Measurements from ENCODE around the gene RAI1.

RAI1 gene

GRCh38 chr17:17837380-17837821 is 156.1 kb downstream of the RAI1 start:
- DNase-seq = no peak

DNA sequence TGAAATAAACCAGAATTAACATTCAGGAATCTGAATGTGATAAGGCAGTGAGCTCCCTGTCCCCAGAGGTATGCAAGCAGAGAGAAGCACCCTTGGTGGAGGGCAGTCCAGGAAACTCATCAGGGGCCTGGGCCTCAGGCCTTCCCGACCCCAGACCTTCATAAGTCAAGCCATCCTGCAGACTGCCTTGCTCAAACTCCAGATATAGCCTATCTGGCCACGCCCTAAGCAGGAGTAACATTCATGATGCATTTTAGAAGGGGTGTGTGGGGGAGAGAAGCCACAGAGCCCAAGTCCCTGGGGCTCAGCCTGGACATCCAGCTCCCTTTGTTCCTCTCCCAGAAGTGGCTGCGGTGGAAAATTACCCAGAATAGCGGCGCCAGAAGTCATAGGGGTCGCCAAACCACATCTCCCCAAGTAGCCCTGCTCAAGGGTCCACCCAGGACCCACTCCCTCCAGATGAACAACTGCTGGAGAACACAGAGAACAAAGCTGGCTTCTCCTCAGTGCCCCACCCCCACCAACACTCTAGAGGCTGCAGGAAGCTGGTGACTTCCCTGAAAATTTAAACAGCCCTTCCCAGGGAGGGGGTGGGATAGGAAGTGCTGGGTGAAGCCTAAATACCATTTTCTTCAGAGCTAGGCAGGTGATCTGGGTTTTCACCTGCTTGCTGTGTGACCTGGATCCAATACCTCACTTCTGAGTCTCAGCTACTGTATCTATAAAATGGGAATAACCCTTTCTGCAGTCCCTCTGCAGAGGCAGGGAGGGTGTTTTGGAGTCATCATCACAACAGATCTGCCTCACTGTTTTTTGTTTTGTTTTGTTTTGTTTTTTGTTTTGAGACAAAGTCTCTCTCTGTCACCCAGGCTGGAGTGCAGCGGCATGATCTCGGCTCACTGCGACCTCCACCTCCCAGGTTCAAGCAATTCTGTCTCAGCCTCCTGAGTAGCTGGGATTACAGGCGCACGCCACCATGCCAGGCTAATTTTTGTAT is 157.0 kb downstream of the RAI1 start:
- DNase-seq = no peak

DNA sequence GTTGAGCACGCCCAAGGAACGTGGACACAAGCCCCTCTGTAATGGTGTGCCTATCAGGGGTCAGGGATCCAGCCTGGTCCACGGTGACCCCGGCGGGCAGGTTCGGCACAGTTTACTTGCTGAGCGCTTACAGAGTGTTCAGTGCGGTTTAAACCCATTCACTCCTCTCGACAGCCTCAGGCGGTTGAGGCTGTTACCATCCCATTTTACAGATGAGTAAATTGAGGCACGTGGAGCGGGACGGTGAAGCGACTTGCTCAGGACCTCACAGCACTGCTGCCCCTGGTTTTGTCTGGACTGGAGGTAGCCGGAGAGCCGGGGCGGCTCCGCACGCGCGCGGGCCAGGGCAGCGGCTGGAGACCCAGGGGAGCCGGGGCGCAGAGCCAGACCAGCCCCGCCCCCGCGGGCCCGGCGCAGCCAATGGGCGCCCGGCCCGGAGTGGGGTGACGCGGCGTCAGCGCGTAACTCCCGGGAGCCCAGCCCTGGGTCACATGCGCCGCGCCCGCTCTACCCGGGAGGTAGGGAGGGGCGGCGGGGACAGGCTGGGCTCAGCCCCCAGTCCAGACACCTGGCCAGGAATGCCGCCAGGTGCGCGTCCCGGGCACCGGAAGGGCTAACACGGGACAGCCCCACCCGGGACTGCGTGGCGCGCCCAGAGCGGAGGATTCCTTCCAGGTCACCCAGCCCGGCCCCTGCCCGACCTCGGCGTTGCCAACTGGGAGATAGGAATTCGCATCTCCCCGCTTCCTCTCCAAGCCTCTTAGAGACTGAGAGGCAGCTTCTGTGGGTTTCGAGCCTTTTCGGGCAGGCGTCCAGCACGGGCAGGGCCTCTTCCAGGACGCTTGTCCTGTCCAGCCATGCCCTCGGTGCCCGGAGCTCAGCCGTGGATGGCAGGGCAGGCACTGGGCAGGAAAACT is 158.8 kb downstream of the RAI1 start:
- DNase-seq = peak; percentile 93

DNA sequence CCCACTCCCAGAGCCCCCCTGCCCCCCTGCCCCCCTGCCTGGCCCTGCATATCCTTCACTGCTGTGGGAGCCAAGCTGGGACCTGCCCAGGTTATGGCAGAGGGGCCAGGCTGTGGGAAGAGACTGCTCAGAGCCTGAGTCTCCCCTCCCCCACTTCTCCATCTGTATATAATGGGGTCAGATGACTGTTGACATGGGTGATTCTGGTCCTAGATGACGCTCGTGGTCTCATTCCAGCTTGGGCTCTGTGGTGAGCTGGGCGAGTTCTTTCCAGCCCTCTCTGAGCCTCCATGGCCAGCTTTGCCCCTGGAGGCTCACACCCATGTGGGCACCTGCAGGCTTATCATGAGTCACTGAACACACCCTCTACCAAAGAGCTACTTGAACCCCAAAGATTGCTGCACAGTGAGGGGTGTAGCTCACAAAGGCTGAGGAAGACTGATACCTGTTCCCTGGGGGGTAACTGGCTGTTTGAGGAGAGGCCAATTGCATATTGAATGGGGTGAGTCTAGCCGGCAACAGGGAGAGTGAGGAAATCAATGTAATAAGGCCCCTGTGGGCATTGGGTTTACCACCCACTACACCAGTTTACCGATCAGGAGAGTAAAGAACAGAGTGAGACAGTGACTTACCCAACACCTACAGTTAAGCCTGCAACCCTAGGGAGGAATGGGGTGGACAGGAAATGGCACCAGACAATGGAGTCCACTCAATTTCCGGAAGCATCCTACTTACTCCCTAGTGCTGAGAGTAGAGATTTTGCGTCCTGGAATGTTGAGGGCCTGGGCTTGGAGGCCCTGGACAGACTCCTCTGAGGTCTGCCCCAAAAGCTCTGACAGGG is 159.7 kb downstream of the RAI1 start:
- peak; percentile 37 for DNase-seq

DNA sequence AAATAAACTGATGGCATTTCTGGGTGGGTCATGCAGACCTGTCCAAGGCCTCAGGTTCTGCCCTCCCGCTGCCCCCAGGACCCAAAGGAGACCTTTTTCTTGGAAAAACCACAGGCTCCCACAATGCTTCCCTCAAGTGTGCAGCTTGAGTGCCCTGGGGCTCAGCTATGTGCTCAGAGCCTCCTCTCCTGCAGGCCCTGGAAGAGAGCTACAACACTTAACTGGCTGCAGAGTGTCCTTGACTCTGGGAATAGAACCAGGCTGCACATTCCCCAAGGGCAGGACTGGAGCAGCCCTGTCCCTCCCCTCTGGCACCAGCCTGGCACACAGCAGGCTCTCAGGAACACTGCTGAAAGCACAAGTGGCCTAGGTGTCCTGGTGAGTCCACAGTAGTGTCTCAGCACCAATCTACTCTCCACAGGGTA is 160.4 kb downstream of the RAI1 start:
- no peak for DNase-seq

DNA sequence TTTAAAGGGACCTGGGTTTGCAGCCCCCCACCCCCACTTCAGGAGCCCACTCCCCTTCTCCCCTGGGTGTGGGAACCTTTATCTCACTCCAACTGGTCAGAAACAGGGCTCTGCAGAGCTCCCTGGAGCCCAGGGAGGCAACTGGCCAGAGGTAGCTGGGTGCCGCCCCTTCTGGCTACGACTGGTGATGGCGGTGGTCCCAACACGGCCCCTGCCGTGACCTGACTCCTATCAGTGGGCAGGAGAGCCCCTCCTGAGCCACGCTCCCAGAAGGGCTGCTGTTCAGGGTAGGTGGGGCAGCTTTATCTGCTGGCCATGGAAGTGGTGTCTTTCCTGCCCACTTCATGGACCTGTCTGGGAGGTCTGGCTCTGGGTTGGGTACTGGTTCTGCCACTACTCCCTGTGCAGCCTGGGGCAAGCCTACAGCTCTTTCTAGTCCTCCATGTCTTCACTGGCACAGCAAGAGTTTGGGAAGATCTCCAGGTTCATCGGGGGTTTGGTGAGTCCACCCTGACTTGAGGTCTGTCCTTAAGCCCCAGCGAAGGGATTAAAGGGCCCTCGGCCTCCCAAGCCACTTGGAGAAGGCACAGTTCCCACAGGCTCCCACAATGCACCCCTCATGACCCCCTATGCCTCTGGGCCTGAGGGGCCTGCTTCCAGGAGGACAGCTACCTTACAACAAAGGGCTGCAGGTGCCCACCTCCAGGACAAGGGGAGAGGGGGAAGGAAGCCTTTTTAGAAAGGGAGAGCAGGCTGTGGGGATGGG is 161.0 kb downstream of the RAI1 start:
- DNase-seq = no peak

DNA sequence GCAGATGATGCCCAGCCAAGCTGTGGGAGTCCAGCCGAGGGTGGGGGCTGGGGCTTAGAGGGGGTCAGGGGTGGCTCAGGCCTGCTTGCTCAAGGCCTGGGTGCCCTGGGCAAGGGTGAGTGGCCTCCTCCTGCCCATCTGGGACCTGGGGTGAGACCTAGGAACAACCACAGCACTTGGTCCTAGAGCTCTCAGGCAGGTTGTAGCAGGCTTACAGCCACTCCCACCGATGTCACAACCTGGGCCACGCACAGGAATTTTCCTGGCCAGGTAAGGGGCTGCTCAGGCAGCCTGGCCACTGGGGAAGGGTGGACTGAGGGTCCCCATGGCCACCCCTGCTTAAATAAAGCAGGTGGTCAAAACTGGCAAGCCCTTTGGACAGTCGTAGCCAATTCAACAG is 161.8 kb downstream of the RAI1 start:
- no peak for DNase-seq

DNA sequence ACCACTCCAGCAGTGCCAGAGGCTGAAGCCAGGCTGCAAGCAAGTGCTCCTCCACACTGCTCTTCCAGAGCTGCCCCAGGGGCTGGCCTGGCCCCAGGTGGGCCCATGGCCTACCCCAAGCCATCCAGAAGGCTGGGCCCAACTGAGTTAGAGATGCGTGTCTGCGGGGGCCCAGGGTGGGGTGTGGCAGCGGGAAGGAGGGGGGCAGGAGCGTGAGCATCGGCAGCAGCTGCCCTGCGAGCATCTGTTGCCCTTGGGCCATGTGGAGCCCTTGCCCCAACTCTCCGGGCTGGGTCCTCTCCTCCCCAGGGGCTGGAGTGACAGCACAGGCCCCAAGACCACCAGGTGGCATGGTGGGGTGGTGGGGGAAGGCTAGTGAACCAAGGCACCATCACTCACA is 162.8 kb downstream of the RAI1 start:
- DNase-seq = no peak

DNA sequence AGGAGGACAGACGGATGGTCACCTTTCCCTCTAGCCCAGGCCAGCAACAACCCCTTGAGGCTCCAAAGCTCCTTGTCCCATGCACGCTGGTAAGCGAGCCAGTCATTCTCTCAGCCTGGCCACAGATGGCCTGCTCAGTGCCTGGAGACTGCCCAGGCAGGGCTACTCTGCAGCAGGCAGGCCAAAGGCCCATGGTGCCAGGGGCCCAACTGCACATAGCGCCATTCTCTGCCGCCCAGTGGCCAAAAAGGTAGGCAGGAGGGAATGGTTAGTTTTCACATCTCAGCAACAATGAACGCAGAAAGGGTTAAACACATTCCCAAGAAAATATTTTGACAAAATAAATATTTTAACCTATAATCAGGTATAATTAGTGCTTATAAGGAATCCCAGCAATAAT is 163.2 kb downstream of the RAI1 start:
- no peak for DNase-seq

- no peak for DNase-seq
Measured at GRCh38 chr17:17845046-17845775, 164.0 kb downstream of the RAI1 start.

DNA sequence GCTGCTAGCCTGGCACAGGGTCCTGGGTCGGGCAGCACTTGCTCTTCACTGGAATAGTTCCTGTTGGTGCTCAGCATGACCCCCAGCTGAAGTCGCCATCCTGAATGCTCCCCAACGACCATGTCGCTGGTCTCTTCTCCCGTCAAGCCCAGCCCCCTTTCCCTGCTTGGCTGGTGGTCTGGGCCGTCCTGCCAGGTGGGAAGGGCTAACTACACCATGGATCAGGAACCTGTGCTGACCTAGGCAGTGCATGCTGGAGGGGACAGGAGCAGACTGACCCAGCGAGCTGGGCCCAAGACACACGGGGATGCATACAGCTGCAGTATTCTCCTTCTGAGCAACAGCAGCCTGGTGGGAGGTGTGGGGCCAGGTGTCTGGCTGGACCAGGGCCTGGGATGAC is 164.7 kb downstream of the RAI1 start:
- DNase-seq = no peak

DNA sequence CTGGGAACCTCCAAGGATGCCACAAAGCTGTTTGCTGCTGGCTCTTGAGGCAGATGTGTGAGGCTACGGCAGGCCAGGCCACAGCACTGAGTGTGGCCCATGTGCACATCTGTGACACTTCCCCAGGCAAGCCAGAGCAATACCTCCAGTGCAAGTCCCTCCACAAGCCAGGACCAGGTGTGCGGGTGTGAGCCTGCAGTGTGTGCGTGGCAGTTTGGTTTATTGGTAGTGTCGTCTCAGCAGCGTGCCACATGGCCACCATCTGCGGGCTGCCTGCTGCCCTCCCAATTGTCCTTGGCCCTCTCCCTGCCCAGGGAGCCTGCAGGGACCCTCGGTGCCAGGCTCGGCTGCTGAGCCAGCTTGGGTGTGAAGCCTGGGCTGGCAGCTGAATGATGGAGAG is 165.4 kb downstream of the RAI1 start:
- no peak for DNase-seq

- DNase-seq = no peak
Measured at GRCh38 chr17:17847118-17847689, 165.9 kb downstream of the RAI1 start.

GRCh38 chr17:17847726-17848125 is 166.5 kb downstream of the RAI1 start:
- DNase-seq = no peak

GRCh38 chr17:17848311-17849082 is 167.2 kb downstream of the RAI1 start:
- DNase-seq = no peak

GRCh38 chr17:17849147-17849820 is 168.0 kb downstream of the RAI1 start:
- DNase-seq = peak; percentile 97

GRCh38 chr17:17849845-17850373 is 168.7 kb downstream of the RAI1 start:
- DNase-seq = peak; percentile 91

DNA sequence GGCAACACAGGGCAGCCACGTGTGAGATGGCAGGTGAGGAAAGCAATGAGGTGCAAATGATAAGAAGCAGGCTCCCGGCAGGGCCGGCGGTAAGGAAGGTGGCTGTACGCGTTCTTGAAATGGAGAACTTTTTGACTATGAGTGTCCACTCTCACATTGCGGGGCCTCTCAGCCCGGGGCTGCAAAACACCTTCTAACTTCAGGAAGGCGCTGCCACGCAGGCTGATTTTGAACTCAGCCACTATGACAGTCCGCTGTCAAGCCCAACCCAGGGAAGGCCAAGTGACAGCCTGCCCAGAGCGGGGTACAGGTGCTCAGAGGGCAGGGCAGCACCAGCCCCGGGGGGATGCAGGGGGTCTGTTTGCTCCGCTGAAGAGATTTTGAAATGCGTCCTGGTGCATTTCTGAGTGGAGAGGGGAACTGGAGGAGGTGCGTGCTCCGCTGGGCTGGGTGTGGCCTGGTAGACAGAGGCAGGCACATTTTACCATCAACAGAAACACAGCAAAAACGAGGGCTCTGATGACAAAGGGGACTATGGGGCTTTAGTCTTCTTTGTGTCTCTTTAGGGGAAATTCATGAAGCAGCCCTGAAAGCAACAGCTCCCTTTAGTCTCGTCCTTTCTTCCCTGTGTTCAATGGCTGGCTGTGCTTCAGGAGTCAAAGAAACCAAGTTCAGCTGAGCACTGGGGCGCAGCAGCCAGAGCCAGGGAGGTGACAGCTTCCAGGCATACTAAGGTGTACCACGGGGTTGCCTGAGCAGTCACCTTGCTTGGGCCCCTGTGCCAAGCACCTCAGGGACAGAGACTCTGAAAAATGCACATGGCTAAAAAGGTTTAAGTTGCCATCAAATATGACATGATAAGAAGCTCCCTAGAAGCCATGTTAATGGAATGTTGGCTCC is 170.1 kb downstream of the RAI1 start:
- no peak for DNase-seq
